Renal pelvis (tissue), 4 donors: ENCODE measurements around the gene ANO2. TPM values are rescaled to one million over a fixed set of nuclear protein-coding genes. Genes with fewer than 3 reads are reported as not detected.

Experiments used
- DNase-seq: peaks from one replicate; pipeline ENCODE4 v3.0.0-alpha.2; 2013
- polyA plus RNA-seq, 3 donors: library from polyadenylated mRNA; unstranded; fragments of 120-200 nt; gene quantifications; one replicate each; pipeline ENCODE4 v1.2.1, GENCODE V29; 2013; ENCODE audit not compliant: insufficient read length in 3 of 3

Gene ANO2
- polyA plus RNA-seq, 3 donors: 4.8 to 5.2 (median 4.9) TPM

DNA sequence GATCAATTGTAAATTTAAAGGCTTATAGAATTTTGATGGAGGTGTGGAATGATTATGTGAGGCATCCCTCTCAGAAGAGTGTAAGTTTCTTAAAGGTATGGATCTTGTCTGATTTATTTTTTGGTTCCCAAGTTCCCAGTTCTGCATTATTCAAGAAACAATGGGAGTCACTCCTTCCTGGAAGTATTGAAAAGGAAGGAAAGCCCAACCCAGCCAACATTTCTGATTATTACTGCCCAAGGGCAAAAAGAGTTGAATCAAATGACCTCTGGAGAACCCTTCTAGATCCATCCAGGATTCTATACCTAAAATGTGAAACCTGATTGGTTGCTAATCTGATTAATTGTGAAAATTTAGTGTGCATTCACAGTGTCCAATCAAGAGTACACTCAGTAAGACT, 166.2 kb downstream of the ANO2 start:
- no peak for DNase-seq

DNA sequence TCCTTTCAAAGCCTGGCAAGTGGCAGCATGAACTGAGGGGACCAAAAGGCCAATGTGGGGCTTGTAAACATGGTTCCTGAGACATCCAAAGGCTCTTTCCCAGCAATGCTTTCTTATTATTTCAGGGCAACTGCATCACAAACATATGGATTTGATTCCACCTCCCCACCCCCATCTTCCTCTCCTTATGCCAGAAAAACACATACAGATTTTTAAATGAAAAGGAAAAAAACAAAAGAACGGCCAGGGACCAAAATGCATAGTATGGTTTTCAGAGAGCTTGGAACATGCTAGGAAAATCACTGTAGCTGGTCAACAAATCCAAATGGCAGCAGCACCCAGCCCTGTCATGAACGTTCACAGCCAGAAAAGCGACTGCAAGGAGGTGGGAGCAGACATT, 167.6 kb downstream of the ANO2 start:
- DNase-seq: no peak

DNA sequence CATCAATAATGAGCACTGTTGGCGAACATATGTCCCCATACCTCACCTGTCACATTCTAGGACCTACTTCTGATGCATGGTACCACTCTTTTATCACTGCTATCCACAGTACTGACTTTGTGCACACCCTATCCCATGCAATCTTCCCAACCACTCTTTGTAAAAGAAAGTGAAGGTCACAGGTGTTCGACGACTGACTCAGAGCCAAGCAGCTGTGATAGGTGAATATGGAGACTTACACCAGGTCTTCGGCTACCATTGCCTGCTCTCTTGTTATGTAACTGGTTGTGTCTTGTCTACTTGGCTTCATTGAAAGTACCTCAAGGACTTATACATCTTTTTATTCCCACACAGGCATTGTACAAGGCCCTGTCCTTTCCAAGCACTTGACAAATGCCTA, 169.0 kb downstream of the ANO2 start:
- no peak for DNase-seq

DNA sequence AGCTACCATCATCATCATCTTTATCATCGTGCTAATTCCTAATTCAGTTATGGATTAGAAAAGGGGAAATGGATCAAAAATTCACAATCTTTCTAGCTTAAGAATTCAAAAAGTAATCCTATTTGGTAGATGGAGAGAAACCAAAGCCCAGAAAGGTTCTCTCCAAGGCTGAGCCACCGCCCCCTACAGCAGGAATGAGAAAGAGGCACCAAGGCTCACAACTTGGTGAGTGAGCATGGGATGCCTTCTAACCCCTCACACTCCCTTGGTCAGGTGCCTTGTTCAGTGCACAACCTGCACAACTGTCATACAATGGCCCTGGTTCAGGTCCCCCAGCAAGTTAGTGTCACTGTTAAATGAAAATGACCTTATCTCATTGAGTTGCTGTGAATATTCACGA, 171.5 kb downstream of the ANO2 start:
- no peak for DNase-seq

DNA sequence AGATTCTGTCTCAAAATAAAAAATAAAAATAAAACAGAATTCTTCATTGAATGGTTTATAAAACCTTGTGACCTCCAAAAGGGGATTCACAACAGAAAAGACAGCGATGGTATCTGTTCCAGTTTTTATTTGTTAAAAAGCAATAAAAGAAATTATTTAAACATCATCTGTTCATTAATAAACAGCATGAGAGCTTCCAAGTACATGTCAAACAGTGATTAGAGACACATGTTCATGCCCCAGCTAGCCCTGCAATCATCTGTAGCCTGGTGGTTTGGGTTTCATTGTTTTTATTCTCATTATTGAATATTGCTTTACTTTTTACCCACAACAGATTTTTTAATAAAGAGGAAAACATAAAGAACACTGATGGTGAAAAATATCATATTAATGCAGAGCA, 173.3 kb downstream of the ANO2 start:
- no peak for DNase-seq

DNA sequence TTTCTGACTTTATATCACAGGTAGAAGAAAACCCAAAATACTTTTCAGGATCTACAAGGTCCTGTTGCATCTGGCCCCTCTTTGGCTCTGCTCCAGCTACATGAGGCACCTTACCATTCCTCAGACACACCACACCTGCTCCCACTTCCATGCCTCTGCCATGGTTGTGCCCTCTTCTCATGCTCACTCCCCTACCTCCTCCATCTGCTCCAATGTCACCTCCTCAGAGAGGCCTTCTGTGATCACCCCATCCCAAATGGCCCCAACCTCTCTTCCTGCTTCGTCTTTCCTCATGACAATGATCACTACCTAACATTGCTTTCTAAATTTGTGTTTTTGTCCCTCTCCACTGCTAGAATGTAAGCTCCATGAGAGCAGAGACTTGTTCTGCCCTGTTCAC, 174.3 kb downstream of the ANO2 start:
- no peak for DNase-seq

DNA sequence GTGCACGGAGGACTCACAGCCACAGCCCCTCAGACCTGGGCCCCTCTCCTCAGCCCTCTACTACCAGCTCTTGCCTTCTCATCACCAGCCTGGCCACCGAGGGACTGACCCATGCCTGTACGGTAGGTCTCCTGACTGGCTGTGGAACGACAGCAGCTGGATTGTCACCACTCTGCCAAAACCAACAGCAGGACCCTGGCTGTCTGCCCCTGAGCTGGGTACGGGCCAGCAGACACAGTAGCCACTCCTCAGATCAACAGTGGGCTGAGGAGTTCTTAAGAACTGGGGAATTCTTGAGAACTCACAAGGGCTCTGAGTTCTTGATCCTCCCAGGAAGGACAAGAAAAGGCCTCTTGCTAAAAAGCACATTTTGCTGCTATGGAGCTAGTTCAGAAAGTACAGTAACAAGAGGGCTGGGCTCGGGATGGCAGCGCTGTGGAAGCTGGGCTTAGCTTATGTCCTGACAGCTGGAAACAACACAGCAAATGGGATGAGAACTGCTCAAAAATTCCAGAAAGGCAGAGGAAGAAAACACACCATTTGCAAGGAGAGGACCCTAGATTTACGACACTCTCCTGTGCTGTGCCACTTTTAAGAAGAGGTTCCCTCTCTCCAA, 176.4 kb downstream of the ANO2 start:
- DNase-seq: no peak

DNA sequence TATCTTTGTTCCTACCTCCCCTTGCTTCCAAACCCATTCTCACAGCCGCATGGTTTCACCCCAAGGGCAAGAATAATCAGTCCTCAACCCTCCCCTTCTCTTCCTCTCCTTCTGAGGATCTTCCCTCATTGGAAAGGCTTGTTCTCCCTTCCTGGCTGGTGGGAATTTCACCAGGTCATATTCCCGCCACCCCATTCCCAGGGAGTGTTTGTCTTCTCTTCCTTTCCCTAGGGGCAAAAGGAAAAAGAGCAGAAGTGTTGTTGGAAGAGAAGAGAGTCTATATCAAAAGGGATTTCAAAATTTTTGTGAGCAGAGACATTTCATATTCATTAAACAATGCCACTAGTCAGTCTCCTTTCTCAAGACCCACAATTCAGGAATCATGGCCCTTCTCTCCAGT, 176.9 kb downstream of the ANO2 start:
- no peak for DNase-seq

DNA sequence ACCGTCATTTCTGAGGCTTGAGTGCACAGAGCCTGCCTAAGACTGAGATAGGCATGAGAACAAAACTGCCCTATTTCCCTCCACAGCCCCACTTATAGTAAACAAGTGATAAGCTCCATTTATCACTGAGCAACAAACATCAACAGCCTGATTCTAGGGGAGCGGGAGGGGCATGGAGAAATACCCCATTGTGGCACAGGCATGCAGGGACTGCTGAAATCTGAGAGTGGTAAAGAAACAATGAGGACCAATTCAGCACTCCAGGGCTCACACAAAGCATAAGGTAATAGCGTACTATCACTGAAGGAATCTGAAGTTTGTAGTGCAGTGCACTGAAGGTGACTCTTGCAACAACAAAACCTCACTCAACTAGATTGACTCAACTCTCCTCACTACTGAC, 186.7 kb downstream of the ANO2 start:
- no peak for DNase-seq

DNA sequence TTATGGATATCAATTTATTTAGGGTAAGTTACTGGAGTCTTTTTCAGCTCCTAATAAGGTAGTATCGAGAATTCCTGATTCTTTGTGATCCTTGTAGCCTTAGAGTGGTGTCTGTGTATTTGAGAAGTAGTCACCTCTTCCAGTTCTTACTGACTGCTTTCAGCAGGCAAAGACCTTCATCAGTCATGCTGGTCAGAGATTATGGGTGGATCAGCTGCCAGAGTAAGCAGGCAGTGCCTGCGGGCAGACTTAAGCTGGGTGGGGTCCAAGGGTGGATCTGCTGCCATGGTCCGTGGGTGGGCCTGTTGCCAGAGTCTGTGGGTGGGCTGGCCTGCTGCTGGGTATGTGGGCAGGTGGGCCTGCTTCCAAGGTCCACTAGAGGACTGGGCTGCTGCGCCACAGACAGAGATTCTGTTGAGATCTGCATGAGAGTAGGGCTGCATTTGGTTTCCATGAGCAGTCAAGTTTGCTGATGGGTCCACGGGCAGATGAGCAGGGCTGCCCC, 188.7 kb downstream of the ANO2 start:
- DNase-seq: no peak

DNA sequence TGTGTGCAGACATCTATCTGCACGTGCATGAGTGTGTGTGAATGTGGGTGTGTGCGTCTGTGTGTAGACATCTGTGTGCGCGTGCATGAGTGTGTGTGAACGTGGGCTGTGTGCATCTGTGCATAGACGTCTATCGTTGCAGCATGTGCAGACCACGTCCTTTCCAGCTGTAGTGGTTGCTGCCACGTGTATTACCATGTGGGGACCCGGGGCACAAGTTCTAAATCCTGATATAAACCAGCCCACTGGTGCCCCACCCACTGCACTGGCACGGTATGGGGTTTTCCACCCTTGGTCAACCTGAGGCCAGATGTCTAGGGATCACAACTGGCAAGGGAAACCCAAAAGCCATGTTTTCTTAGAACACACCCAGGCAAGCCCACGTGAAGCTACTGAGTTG, 197.0 kb downstream of the ANO2 start:
- DNase-seq: no peak

DNA sequence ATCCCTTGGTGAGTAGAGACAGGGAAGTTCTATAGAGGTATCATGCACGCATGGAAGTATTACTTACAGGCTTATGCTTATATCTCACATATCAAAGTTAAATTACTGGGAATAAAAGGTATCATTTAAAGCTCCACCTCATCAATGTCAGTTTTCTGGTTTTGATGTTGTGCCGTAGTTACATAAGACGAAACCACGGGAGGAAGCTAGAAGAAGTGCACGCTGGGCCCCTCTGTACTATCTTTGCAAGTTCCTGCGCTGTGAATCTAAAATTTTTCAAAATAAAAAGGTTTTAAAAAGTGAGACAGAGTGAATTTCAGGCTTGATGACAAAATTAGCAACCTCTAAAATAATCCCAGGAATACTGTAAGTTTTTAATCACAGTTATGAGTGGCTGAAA, 198.1 kb downstream of the ANO2 start:
- no peak for DNase-seq

DNA sequence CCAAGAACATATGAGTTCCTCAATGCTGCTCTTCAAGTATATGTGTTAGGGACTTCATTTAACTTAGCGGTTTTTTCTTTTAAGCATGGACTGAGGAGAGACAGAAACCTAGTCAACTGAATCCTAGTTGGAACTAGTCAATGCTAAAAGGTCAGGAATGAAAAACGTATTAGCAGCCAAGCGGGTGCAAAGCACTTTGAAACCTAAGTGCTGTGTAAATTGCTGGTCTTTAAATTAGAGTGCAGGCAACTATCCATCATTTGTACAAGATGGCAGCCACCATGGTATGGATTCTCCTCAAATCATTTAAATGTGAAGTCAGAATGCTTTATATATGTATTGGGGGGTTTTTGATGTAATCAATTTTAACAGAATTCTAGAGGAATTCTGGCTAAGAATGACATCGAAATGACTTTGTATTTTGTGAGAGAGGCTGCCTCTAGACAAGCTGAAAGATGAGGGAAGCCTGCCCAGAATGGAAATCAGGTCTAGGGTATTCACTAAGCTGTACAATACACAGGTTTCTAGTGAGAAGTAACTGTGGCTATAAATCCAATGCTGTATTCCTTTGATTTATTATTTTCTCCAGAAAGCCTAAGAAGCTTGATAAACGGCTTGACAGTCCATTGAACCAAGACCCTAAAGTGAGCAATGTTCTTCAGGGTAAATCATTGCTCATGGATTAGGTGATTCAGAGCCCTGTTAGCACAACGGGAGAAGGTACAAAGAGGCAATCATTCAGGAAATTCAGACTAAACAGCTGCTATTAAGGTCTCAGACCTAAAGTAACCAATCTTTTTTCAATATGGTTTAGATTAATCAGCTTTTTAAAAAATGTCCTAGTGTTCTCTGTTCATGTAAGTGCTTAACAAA, 198.8 kb downstream of the ANO2 start:
- DNase-seq: peak; percentile 29

DNA sequence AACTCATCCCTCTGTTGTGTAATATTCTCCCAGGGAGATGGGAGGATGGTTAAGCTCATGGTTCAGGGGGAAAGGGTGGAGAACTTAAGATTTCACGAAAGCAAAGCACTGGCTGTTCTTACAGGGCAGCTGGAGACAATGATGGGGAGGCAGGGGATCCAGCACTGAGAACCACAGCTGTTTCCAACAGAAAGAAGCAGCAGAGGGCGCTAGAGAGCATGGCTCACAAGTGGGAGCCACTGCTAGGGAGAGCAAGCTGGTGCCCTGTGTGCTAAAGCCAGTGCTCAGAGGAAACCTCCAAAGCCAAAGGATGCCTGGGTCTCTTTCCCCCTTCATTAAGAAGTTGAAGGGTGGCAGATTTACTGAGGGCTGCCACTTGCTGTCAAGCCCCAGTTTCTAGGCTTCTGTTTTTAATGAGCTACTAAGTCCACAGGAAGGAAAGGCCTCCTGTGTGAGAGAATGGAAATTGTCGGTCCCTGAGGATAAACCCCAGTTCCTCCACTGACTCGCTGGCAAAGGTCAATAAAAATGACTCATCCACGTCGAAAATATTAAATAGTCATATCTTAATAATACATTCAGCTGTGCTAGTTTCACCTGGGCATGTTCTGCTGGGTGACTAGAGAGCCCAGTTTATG, 199.7 kb downstream of the ANO2 start:
- peak; percentile 62 for DNase-seq

DNA sequence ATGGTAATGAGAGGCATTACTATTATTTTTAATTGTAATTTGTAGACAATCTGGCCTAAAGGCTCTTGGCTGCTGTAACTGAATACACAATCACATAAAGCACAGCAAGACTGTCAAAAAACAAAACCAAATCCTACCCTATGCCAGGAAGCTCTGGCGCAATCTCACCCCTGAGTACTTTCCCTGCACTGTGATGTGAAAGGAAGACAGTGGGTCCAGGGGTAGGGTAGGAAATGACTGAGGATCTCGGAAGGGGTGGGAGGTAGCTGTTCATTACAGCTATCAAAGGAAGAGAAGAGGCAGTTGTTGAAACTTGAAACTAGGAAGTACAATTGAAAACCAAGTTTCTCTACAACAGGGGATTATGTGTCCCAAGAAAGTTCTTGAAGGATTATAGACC, 202.8 kb downstream of the ANO2 start:
- DNase-seq: no peak

DNA sequence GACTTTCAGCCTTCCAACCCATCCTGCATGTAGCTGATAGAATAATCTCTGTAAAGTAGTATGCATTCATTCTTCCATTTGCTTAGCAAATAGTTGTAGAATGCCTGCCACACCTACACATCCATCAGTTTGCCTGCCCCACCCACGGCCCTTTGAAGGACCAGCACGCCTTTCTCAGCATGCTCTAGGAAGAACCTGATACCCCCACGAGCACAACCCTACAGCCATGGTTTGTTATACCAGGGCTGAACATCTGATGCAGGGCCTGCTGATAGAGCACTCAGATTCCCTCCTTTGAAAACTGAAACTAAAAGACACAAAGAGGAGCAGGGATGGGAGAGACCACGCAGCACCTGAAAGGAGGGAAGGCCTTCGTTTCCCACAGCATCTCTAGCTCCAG, 205.1 kb downstream of the ANO2 start:
- DNase-seq: no peak

DNA sequence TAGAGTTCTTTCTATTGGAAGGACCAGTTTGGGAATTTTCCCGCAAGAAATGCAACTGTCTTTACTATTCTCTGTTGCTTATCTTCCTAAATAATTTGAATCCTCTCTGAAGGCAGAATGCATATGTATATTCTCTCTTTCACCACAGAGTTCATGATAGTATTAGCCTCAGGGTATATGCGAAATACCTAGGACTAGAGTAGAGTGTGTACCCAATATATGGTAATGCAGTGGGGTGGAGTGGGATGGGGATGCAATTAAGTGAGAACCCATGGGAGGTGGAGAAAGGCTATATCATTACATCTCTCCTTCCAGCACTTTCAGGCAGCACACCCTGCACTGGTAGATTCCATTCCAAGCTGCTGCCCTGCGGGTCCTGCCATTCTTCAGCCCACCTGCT, 207.3 kb downstream of the ANO2 start:
- no peak for DNase-seq

DNA sequence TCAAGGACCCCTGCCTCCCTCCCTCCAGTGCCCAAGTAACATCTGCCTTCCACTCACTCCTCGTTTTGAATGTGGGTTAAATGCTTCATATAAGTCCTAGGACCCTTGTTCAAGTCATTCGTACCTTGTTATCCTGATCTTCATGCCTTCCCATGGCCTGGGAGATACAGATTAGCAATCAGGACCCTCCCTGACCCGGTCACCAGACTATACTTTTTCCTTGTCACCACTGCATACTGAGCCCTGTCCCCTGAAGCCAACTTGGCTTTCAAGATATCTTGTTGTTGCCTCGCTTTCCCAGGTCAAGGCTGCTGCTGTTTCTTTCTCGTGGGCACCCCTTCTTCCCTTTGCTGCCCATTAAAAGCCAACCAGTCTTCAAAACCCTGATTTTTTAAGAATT, 208.5 kb downstream of the ANO2 start:
- DNase-seq: no peak

DNA sequence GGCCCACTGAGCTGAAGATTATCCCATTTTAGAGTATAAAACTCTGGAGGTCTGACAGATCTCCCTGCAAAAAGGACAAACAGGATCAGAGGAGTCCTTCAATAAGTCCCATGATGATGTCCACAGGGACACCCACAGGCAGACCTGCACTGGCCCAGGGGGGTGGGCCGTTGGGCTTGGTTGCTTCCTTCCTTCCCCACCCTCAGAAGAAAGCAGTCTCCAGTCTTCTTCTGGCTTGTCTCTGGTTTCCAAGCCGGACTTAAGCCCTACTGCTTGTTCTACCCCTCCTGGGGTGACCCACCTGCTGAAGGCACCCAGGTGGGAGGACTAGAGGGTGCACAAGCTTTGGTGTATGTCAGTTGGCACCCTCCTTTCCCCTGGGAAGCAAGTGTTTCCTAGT, 209.0 kb downstream of the ANO2 start:
- DNase-seq: no peak

DNA sequence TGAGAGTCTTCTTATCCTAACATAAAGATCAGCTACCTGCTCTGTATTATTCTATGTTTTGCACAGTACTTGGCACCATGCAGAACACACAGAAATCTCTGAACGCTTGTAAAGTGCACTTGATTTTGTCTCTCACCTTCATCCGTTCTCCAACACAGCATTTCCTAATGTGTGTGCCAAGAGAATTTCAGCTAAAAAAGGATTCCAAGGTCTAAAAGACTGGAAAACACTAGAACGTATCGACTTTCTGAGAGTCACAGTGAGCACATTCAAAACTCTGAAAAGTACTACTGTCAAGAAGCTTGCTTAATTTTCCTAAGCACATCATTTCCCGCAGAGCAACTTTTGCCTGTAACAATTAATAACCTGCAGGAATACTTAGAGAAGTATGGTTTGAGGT, 211.1 kb downstream of the ANO2 start:
- no peak for DNase-seq

DNA sequence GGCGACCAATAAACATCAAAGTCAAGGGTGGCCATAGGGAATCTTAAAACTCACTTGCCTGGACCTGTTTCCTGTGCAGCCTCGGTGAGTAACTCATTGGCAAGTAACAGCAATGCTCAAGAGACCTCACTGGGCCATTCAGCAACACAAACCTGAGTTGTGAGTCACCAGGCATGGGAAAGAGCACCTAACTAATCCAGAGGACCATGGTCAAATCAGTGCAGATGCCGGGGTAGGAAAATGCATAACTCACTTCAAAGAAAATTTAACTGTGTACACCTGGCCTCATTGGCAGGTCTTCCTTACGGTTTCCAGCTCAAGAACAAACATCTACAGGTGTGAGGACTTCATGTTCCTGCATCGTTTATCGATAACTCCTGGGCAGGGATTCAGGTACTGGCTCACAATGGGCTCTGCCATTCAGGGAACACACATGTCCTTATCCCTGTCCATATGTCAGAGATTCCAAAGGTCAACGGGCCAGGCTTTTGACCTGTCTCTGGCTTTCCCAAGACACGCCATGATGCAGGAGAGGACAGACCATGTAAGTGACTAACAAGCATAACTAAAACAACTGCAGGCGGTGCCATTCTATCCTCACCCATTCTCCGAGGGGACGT, 211.8 kb downstream of the ANO2 start:
- DNase-seq: no peak

DNA sequence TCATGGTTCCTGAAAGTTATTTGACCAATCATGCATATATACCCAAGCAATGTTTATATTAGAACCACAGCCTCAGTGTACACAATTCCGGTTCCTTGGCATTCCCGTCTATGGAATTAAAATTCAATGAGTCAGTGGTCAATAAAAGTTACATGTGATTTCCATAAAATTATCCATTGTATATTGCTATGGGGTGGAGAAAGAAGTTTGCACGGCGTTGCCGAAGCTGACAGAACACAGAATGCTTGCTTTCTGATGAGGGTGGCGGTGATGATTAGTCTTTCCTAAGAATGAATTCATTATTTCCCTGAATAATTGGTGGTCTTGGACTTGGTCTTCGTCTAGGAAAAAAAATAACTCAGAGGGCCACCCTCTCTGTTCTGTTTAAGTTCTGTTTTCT, 214.1 kb downstream of the ANO2 start:
- no peak for DNase-seq
